Activated CD4-positive, alpha-beta T cell treated with anti-CD3 and anti-CD28 coated beads for 1 hour (primary cell): ENCODE results near the gene MRPL28.
"Not testable (repeated sequence)": the region's sequence is repeated elsewhere in the genome, so short reads cannot be mapped to it uniquely, and the experiment has no call there.

Experiments
- DNase-seq: peaks from one replicate; pipeline ENCODE4 v3.0.0-alpha.2; 2020

MRPL28 gene

DNA sequence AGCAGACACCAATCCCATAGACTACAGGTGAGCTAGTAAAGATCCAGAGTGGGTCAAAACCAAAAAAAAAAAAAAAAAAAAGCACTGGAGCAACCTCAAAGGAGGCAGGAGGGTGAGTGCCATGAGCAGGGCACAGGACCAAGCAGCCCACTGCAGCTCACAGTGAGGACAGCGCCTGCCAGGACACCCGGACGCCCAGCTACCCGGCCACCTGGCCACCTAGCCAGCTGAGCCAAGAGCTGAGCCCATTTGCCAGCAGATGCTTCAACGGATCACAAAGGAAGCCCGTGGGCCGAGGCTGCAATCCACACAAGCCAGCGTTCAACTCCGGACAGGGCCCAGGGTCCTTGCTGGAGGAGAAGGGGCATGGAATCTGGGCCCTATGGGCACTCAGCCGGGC, 32.9 kb downstream of the MRPL28 start:
- no peak for DNase-seq

DNA sequence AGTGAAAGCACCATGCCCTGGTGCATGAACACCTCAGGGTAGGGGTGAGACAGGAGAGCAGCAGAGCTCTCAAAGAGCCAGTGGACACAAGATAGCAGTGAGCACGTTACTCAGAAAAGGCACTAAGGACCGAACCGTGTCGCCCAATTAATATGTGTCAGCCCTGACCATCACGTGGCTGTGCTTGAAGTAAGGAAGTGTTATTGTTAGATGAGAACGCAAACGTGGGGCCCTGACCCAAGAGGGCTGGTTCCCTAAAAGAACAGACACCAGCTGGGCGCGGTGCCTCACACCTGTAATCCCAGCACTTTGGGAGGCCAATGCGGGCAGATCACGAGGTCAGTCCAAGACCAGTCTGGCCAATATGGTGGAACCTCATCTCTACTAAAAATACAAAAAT, 34.1 kb downstream of the MRPL28 start:
- DNase-seq: no peak

DNA sequence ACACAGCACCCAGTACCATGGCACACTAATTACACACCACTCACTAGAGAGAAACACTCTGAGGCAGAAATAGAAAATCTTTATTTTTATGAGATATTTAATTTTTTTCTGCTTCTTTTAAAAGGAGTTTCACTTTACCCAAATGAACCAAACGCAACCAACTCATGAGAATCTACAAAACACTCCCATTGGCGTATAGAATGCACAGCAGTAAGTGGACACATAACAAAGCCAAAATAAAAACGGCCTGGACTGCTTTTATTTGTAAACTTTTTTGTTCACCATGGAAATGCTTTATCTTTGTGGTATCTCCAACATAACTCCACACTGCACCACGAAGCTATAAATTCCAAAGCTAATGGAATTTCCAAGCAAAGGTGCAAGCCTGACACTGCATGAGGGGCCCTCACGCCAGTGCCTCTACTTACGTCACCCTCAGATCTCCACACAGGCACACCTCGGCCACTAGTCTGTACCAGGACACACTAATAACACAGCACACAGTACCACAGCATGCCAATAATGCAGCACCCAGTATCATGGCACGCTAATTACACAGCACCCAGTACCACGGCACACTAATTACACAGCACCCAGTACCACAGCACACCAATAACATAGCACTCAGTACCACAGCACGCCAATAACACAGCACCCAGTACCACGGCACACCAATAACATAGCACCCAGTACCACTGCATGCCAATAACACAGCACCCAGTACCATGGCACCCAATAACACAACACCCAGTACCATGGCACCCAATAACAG, 35.3 kb downstream of the MRPL28 start:
- not testable (repeated sequence) for DNase-seq

DNA sequence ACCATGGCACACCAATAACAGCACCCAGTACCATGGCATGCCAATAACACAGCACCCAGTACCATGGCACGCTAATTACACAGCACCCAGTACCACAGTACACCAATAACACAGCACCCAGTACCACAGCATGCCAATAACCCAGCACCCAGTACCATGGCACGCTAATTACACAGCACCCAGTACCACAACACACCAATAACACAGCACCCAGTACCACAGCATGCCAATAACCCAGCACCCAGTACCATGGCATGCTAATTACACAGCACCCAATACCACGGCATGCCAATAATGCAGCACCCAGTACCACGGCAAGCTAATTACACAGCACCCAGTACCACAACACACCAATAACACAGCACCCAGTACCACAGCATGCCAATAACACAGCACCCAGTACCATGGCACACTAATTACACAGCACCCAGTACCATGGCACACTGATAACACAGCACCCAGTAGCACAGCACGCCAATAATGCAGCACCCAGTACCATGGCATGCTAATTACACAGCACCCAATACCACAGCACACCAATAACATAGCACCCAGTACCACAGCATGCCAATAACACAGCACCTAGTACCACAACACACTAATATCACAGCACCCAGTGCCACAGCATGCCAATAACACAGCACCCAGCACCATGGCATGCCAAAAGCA, 36.0 kb downstream of the MRPL28 start:
- DNase-seq: not testable (repeated sequence)

DNA sequence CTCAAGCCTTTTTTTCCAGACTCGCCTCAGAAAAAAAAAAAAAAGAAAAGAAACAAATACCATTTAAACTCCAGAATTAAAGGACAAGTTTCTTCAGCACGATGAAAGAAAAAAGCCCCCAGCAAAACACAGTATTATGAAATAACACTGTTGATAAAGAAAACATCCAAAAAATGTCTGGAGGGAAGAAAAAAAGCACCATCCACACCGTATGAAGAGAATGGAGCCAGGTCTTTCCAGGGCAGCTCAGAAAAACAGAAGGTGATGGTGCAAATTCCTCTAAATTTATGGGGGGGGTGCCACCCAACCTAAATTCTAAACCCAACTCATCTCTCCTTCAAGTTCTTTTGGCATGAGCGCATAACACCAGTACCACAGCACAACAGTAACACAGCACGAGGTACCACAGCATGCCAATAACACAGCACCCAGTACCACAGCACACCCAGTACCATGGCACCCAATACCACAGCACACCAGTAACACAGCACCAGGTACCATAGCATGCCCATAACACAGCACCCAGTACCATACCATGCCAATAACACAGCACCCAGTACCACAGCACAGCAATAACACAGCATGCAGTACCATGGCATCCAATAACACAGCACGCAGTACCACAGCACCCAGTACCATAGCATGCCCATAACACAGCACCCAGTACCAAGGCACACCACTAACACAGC, 36.8 kb downstream of the MRPL28 start:
- no peak for DNase-seq

DNA sequence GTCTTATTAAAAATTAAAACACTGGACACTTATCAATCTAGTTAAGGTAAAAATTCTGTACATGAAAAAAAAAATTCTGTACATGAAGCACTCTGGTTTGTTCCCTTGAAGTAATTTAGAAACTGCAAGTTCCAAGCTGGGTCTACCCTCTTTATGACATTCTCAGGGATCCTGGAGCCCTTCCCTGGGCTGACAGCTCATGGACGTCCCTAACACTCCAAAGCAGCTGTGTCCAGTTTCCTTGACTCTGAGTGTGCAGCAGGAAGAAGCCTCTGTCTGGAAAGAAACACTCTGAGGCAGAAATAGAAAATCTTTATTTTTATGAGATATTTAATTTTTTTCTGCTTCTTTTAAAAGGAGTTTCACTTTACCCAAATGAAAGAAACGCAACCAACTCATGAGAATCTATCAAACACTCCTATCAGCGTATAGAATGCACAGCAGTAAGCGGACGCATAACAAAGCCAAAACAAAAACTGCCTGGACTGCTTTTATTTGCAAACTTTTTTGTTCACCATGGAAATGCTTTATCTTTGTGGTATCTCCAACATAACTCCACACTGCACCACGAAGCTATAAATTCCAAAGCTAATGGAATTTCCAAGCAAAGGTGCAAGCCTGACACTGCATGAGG, 39.0 kb downstream of the MRPL28 start:
- DNase-seq: not testable (repeated sequence)

DNA sequence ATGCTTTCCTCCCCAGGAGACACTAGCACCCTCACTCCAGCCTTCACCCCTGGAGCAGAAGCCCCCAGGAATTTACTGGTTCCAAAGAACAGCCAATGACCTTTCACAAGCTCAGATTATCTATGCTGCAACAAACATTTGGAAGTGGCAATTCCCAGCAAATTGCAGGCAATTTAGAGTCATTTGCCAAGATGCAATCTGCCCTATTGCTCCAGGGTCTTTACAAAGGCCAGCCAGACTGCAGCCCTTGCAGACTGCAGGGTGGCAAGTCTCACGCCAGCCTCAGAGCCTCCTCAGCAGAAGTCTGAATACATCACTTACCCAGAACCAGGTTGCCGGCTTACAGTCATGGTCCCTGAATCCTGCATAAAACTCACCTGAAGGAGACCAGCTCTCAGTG, 39.6 kb downstream of the MRPL28 start:
- no peak for DNase-seq

DNA sequence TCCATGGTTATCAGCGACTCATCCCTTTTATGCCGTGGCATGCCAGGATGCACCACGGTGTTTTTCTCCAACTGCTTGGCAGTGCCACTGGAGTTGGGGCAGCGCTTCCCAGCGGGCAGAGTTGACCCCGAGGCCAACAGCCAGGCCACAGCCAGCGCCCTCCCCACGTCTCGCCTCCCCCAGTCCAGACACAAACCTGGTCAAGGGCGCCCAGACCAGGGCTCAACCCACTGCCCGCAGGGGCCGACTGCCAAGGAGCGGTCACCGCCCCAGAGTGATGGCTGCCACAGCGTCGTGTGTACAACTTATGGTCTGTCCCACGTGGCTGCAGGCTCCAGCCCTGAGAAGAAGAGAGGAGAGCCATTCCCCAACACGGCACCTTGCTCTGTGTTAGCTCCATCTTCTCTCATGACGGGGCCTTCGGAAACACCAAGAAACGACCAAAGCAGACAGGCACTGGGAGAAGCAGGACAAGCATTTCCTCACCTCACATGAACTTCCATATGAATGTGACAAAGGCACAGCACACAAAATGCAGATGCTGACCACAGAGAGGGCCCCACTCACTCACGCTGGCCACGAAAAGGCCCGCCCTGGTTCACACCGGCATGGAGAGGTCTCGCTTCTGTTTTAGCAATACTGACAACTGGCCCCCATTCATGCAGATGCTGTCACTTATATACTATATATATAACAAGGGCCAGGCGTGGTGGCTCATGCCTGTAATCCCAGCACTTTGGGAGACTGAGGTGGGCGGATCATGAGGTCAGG, 44.8 kb downstream of the MRPL28 start:
- no peak for DNase-seq

DNA sequence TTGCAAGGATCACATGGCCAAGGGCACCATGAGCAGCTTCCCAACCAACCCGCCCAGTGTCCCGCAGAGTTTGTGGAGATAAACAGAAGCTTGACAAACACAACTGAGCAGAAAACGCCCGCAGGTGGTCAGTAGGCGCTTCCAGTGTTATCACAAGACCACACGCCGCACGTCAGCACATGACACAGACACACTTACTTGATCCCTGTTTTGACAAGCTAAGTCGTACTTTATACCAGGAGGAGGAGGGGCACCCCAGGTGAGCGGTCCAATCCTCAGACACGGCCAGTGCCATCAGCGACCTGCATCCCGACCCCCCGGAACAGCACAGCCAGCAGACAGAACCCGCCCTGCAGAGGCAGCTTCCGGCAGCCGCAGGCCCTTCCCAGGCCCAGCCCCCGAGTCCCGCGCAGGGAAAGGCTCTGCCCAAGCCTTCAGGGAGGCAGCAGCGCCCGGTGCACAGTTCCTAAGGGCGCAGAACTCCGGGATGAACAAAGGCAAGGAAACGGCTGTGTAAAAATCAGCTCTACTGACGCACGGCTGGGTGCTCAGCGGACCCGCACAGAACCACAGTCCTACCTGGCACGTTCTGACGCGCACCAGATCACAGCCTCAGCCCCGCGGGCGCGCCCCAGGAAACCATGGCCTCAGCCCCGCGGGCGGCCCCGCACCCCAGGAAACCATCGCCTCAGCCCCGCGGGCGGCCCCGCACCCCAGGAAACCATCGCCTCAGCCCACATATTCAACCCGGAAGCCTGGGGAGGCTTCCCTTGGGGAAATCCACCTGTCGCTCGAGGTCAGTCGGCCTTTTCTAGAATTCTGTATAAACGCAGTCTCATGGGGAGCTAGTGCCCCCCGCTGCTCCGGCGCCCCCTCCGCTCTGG, 45.6 kb downstream of the MRPL28 start:
- peak; percentile 43 for DNase-seq

DNA sequence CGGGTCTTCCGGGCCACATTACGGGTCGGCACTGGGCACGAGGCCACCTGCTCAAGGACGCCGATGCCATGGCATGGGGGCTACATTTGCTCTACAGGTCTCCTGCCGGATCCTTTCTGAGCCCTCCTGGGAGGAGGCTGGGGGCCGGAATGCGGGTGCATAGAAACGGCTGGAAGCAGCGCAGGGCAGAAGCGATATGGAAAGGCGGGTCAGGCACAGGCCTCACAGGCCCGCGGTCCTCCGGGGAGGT, 46.2 kb downstream of the MRPL28 start:
- no peak for DNase-seq

DNA sequence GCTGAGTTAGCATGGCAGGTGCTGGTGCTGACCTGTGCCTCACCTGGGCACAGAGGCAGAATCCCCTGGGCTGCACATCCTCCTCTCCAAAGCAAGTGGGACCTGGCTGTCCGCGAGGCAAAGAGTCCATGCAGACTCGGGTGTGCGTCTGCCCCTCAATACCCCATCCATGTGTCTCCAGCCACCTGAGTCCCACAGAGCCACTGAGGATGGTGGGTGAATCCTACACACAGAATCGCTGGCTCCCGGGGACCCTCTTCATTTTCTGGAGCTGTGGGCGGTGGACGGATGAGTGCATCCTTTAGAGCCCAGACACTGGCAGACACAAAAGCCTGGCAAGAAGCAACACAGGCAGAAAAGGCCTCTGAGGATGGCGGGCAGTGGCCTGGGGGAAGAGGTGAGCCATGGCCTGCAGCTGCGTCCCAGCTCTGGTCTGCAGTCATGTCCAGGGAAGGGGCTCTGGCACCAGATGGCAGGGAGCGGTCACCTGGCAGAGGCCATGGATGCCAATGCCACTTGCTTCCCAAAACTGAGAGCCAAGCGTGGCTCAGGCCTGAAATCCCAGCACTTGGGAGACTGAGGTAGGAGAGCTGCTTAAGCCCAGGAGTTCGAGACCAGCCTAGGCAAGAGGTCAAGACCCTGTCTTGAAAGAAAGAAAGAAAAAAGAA, 47.7 kb downstream of the MRPL28 start:
- DNase-seq: no peak

DNA sequence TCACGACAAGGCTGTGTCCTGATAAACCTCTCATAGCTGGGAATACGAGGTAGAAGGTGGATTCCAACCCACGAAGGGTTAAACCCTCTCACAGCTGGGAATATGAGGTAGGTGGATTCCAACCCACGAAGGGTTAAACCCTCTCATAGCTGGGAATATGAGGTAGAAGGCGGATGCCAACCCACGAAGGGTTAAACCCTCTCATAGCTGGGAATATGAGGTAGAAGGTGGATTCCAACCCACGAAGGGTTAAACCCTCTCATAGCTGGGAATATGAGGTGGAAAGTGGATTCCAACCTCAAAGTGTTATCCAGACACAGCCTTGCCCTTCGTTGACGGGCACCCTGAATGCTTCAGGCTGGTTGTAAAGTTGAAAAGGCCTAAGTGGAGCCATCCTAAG, 48.8 kb downstream of the MRPL28 start:
- DNase-seq: no peak

DNA sequence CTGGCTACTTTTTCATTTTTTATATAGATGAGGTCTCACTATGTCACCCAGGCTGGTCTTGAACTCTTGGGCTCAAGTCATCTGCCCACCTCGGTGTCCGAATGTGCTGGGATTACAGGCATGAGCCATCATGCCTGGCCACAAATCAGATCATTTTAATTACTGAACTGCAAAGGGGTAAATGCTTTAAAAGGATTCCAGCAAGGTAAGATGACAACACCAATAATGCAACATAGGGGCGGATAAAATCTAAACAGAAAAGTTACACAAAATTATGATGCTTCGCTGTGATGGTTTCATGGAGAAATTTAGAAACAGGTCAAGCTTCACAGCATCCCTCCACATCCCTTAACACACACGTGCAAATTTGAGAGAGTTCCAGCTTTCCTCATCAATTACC, 50.1 kb downstream of the MRPL28 start:
- DNase-seq: no peak

DNA sequence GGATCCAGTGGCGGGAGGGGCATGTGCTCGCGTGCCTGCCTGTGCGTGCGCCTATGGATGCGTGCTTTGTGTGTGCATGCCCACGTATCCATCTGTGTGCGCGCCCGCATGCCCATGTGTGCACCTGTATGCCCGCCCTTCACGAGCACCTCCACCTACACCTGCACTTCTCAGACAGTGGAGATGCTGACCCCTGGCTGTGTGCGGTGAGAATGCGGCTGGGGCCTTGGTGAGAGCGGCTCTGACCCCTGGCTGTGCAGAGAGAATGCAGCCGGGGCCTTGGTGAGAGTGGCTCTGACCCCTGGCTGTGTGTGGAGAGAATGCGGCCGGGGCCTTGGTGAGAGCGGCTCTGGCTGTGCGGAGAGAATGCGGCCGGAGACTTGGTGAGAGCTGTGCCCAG, 51.7 kb downstream of the MRPL28 start:
- no peak for DNase-seq

DNA sequence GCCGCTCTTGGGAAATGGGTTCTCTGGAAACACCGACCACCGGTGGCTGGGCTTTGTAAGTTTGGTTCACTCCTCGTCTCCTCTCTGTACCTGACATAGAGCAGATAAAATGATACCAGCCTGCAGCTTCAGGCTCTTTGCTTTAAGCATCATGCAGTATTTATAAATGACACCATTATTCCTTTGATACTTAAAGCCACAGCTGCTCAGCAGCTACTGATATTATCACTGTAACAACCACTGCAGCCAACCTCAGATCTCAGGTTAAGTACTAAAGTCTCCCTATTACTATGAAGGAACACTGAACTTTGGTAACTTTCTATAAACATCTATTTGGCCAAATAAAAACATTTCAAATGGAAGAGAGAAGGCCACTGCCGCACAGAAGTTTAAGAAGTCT, 52.8 kb downstream of the MRPL28 start:
- DNase-seq: no peak
